HepG2 (cell line): Measurements from ENCODE around the gene KIF22. TPM values are rescaled to one million over a fixed set of nuclear protein-coding genes. Genes with fewer than 3 reads are reported as not detected.

Source experiments
- AGO1 ChIP-seq: fragments of 200-400 bp; formaldehyde crosslinking; IDR thresholded peaks from 2 replicates; pipeline ENCODE4 v1.6.1; 2017; ENCODE audit warnings: mild to moderate bottlenecking, low read depth, low read length, moderate library complexity; ENCODE audit not compliant: poor library complexity, severe bottlenecking
- FOXO4 ChIP-seq: sonication (generic); formaldehyde crosslinking; conservative IDR thresholded peaks from 2 replicates; pipeline ENCODE4 v1.8.1; 2023; ENCODE audit warnings: missing genetic modification reagents
- HBP1 ChIP-seq: IDR thresholded peaks from 2 replicates; pipeline ENCODE4 v1.6.1; 2016; ENCODE audit warnings: low read depth, control low read depth
- NCOA5 ChIP-seq: sonication (generic); formaldehyde crosslinking; IDR thresholded peaks from 2 replicates; pipeline ENCODE4 v1.4.0; 2020; ENCODE audit warnings: missing genetic modification reagents
- NFKB2 ChIP-seq: sonication (generic); formaldehyde crosslinking; IDR thresholded peaks from 2 replicates; pipeline ENCODE4 v1.4.0; 2020; ENCODE audit warnings: missing genetic modification reagents, borderline replicate concordance
- PBX2 ChIP-seq: IDR thresholded peaks from 2 replicates; pipeline ENCODE4 v1.6.1; 2016; ENCODE audit warnings: control low read depth
- PCBP2 ChIP-seq: fragments of 200-400 bp; formaldehyde crosslinking; optimal IDR thresholded peaks from 2 replicates; pipeline ENCODE3; 2018; ENCODE audit warnings: low read length, low read depth; ENCODE audit not compliant: poor library complexity, severe bottlenecking
- SMAD1 ChIP-seq: sonication (generic); formaldehyde crosslinking; IDR thresholded peaks from 2 replicates; pipeline ENCODE4 v1.4.0; 2020; ENCODE audit warnings: missing genetic modification reagents, low read depth, mild to moderate bottlenecking, borderline replicate concordance
- THAP8 ChIP-seq: sonication (generic); formaldehyde crosslinking; IDR thresholded peaks from 2 replicates; pipeline ENCODE4 v1.5.1; 2020; ENCODE audit warnings: missing genetic modification reagents, mild to moderate bottlenecking, borderline replicate concordance
- TIGD3 ChIP-seq: sonication (generic); formaldehyde crosslinking; IDR thresholded peaks from 2 replicates; pipeline ENCODE4 v1.5.1; 2020; ENCODE audit warnings: mild to moderate bottlenecking, missing genetic modification reagents, borderline replicate concordance
- ZFP90 ChIP-seq: sonication (generic); formaldehyde crosslinking; IDR thresholded peaks from 2 replicates; pipeline ENCODE4 v1.8.0; 2022; ENCODE audit warnings: missing genetic modification reagents, mild to moderate bottlenecking, inconsistent platforms, borderline replicate concordance
- ZFX ChIP-seq: sonication (generic); formaldehyde crosslinking; IDR thresholded peaks from 2 replicates; pipeline ENCODE4 v1.4.0; 2020; ENCODE audit warnings: mild to moderate bottlenecking, low read depth, missing genetic modification reagents, moderate library complexity
- ZNF18 ChIP-seq: sonication (generic); formaldehyde crosslinking; IDR thresholded peaks from 2 replicates; pipeline ENCODE4 v1.8.0; 2022; ENCODE audit warnings: mild to moderate bottlenecking, missing genetic modification reagents; ENCODE audit not compliant: insufficient replicate concordance
- ZNF20 ChIP-seq: sonication (generic); formaldehyde crosslinking; IDR thresholded peaks from 2 replicates; pipeline ENCODE4 v1.4.0; 2020; ENCODE audit warnings: mild to moderate bottlenecking, moderate library complexity, missing genetic modification reagents
- ZNF326 ChIP-seq: sonication (generic); formaldehyde crosslinking; IDR thresholded peaks from 2 replicates; pipeline ENCODE4 v1.4.0; 2020; ENCODE audit warnings: missing genetic modification reagents, borderline replicate concordance
- ZNF362 ChIP-seq: sonication (generic); formaldehyde crosslinking; IDR thresholded peaks from 2 replicates; pipeline ENCODE4 v1.4.0; 2020; ENCODE audit warnings: missing genetic modification reagents, mild to moderate bottlenecking, borderline replicate concordance
- ZSCAN31 ChIP-seq: sonication (generic); formaldehyde crosslinking; IDR thresholded peaks from 2 replicates; pipeline ENCODE4 v1.5.0; 2020; ENCODE audit warnings: low read depth, mild to moderate bottlenecking, missing genetic modification reagents
- polyA plus RNA-seq, 8 experiments: library from polyadenylated mRNA; depleted of rRNA in 3 of 8; stranded (reverse) in 7 of 8; unstranded in 1 of 8; fragments of >200 nt; fragmentation: Illumina TruSeq in 4 of 8; extraction: Trizol in 4 of 8; gene quantifications; 2 replicates each; pipeline versions ENCODE4 v1.2.1 to v1.2.3, GENCODE V29; 2011 to 2016; ENCODE audit warnings: low read depth in 4 of 8, missing spikeins in 1 of 8, mixed read lengths in 1 of 8; ENCODE audit not compliant: insufficient read depth in 1 of 8
- total RNA-seq, 5 experiments: library from RNA; depleted of rRNA; stranded (reverse); fragments of >200 nt; fragmentation: Illumina TruSeq; extraction: Trizol; gene quantifications; 2 replicates each; pipeline ENCODE4 v1.2.3, GENCODE V29; 2016; ENCODE audit warnings: low read depth in 1 of 5

KIF22 gene
- total and polyA plus RNA-seq, 2 of the 13 experiments (the other 11 are each of a cell fraction or from before 2014, with no cell fraction given): 95.8 to 118 TPM

GRCh38 chr16:29765167-29766032 lies 25.2 kb upstream of the KIF22 start (continued):
- TF ChIP-seq ZFP90: peak; percentile 90
- peak; percentile 88; the same call in 1 of the 2 replicates for TF ChIP-seq NFKB2 (CRISPR knock-in tag)
- TF ChIP-seq AGO1: no peak
- TF ChIP-seq ZNF20 (CRISPR knock-in tag): peak; percentile 84; the same call in 1 of the 2 replicates
- peak; percentile 88 for TF ChIP-seq PBX2
- TF ChIP-seq ZNF18 (CRISPR knock-in tag): no peak
- 0 out of 2 replicates have a peak, but pooled peaks have one; percentile 55 for TF ChIP-seq FOXO4 (CRISPR knock-in tag)
- 0 out of 2 replicates have a peak, but pooled peaks have one; percentile 64 for TF ChIP-seq ZSCAN31 (CRISPR knock-in tag)
- TF ChIP-seq NCOA5: no peak
- peak; percentile 64; the same call in 1 of the 2 replicates for TF ChIP-seq ZFX
- no peak for TF ChIP-seq PCBP2
- TF ChIP-seq SMAD1 (CRISPR knock-in tag): peak; percentile 97; the same call in 1 of the 2 replicates
- TF ChIP-seq TIGD3: peak; percentile 7; the same call in 1 of the 2 replicates
- TF ChIP-seq THAP8 (CRISPR knock-in tag): 0 out of 2 replicates have a peak, but pooled peaks have one; percentile 57
- no peak; the same call in 1 of the 2 replicates for TF ChIP-seq HBP1 (CRISPR knock-in tag)
- peak; percentile 89 for TF ChIP-seq ZNF362 (CRISPR knock-in tag)
- TF ChIP-seq ZNF326 (CRISPR knock-in tag): no peak
